GM19463 (cell line): ENCODE results near the gene HSPB9.
"Not testable (repeated sequence)": the region's sequence is repeated elsewhere in the genome, so short reads cannot be mapped to it uniquely, and the experiment has no call there.

ENCODE experiments used
- ATAC-seq: cut with Tn5 transposase; IDR thresholded peaks from one replicate; pipeline ENCODE4 v1.9.1; 2021; ENCODE audit warnings: mild to moderate bottlenecking, moderate library complexity; ENCODE audit not compliant: unreplicated experiment

Gene HSPB9

DNA sequence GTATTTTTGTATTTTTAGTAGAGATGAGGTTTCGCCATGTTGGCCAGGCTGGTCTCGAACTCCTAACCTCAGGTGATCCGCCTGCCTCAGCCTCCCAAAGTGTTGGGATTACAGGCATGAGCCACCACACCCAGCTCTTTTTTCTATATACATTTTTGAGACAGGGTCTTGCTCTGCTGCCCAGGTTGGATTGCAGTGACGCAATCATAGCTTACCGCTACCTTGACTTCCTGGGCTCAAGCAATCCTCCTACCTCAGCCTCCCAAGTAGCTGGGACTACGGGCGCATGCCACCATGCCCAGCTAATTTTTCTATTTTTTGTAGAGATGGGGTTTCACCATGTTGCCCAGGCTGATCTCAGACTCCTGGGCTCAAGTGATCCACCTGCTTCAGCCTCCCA, 18.1 kb downstream of the HSPB9 start:
- ATAC-seq, result not testable (repeated sequence)

DNA sequence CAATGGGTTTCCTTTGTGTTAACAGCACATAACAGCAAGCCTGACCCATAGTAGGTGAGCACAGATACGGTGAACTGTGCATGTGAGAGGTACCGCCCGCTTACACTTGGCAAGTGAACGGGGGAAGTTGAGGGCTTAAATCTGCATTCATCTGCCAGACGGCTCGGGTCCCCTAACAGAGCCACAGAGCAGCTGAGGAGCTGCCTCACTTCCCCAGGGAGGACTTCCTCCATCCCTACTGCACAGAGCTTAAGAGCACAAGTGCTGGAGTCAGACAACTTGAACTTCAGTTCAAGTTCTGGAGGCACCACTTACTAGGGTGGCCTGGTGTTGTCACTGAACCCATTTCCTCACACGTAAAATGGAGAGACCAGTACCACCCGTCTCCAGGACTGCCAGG, 18.8 kb downstream of the HSPB9 start:
- ATAC-seq, result no peak

DNA sequence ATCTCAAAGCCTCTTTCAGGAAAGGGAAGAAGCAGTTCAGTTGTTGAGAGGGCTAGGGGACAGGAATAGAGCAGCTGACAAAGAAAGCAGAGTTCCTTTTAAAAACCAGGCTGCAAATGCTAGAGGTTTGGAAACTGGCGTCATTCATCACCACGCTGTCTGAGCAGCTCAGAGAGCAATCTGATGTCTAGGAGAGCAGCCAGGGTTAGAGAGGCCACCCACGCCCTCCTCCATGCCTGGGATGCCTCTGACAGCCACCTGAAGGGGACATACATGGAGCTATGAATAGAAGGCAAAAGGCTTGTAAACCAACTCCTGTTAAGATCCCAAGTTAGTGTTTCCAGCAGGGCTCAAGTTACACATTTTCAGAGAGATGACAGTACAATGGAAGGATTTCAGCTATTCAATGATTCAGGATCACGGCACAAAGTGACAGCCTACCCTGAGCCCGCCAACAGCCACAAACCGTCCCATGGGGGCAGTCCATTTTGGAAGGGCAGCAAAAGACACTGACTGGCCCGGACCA, 19.8 kb downstream of the HSPB9 start:
- ATAC-seq, result no peak

DNA sequence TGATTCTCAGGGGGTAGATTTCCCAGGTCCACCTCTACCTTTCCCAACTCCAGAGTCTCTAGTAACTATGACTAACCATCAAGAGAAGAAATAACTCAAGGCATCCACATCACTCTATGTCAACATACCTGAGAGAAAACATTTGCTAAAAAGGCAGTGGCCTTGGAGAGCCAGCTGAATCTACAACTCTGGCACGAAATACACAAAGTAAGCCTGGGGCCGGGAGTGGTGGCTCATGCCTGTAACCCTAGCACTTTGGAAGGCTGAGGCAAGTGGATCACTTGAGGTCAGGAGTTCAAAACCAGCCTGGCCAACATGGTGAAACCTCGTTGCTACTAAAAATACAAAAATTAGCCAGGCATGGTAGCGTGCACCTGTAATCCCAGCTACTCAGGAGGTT, 20.5 kb downstream of the HSPB9 start:
- ATAC-seq, result not testable (repeated sequence)

DNA sequence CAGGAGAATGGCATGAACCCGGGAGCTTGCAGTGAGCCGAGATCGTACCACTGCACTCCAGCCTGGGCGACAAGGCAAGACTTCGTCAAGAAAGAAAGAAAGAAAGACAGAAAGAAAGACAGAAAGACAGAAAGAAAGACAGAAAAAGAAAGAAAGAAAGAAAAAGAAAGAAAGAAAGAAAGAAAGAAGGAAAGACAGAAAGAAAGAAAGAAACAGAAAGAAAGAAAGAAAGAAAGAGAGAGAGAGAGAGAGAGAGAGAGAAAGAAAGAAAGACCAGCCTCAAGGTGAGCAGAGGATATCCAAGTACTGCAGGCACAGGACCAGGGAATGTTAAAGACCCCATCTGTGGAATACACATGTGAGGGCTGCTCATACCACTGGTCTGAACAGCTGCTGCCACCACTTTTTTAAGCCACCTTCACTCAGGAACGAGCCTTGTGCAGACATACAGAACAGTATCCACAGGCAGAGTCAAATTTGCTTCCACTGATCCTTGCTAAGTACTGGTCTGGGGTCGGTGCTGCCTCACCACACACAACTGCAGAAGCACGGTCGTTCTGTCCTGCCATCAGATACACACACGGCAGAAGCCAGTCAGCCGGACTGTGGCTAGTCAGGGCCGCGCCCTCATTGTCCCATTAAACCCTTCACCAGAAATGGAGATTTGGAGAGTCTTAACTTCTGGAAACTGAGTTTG, 24.5 kb downstream of the HSPB9 start:
- no peak for ATAC-seq

DNA sequence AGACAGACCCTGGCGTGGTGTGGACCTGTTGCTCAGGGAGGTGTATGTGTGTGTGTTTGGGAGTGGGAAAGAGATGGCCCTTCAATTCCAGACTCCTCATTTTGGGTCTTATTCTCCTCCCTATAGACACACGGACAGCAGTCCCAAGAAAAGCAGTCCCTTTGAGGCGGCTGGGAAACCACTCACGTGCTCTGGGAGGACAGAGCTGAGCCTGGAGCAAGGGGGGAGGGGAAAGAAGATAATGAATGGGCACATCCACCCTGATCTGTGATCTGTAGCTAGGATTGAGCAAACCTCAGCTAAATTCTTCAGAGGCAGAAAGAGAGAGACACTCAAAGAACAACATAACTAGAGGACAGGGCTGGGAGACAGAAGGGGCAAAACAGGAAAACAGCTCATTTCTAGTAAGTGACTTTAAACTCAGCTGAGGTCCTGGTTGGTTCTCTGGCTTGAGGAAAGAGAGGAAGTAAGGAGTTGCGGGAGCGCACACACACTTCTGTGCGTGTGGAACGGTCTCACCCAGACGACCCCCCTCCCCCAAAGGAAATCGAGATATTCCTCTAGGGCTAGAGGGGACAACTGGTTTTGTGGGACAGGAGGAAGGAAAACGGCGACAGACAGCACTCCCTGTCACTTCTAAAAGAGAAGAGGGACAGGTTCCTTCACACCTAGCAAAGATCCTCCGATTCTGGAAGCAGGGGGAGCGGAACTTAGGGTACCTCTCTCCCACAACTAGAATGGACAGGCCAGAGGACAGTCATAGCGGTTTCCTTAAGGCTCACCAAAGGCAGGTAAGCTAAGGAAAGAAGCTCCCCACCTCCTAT, 31.5 kb downstream of the HSPB9 start:
- no peak for ATAC-seq

DNA sequence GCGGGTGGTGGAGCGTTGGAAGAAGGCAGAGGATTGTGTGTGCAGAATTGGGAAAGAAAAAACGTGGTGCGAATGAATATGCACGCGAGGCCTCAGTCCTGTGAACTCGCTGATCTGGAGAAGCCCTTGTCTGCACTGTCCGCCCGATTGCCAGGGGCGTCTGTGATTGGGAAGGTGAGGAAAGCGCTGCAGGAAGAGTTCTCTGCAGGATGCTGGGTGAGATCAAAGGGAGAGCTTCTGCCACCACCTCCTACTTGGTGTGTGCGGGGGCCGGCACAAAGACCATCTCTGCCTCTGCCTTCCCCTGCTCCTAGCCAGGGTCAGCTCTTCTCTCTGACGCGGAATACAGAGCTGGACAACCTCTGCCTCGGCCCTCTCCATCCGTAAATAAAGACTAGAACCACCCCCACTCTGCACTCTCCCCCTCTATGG, 33.0 kb downstream of the HSPB9 start:
- no peak for ATAC-seq

DNA sequence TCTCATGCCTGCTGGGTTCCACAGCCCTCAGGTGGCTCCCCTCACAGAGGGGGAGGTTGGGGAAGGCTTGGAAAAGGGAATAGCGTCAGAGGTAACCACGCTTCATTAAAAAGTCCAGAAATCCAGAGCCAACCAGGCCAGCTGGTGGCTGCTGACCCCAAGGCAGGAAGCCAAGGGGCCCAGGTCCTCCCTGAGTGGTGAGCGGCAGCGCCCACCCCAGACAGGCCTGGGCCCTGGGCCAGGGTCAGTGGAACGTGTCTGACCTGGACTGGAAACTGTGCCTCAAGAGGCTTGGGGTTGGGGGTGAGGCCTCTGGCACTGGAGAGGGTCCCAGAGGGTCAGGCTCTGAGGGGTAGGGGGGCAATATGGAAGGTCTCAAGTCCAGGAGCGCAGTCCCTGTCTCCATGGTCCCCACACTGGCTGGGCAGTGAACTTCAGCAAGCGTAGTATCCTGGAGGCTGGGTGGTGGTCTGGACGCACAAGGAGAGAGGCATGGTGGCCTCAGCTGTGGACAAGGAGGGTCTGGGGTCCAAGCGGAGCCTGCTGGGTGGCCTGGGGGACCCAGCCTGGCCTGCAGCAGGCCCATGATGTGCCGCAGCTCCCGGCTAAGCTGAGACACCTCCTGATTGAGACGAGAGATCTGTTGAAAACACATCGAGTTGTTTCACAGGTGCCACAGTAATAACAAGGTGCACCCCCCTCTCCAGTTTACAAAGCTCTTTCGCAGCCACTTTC, 37.4 kb downstream of the HSPB9 start:
- ATAC-seq, result no peak

DNA sequence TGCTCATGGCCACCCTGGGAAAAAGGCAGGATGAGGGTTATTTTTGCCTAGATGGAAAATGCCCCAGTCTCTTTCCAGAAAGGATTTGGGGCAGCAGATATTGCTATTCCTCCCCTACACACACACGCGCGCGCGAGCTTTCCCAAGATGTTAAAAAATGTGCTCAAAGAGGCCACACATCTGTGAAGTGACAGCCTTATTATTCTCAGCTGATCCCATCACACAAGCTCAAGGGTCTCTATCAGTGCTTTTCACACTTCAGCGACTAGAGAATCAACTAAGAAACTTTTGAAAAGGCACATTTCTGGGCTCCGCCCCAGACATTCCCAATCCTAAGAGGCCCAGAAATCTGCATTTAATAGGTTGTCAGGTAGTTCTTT, 37.9 kb downstream of the HSPB9 start:
- ATAC-seq, result no peak

DNA sequence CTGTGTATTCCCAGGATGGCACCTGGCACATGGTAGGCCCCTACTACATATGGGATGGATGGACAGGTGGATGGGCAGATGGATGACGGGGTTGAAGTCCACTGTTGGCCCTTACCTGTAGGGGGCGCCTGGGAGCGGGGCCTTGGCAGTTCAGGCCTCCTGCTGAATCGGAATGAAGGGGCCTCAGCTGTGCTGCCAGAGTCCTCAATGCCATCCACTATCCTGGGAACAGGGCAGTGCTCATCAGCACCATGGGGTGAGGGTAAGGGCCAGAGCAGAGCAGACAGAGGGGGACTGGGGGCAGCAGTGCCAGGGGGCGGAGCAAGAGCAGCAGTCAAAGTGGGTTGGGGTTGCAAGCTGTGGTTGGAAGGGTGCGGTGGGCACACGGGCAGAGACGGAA, 40.5 kb downstream of the HSPB9 start:
- no peak for ATAC-seq

DNA sequence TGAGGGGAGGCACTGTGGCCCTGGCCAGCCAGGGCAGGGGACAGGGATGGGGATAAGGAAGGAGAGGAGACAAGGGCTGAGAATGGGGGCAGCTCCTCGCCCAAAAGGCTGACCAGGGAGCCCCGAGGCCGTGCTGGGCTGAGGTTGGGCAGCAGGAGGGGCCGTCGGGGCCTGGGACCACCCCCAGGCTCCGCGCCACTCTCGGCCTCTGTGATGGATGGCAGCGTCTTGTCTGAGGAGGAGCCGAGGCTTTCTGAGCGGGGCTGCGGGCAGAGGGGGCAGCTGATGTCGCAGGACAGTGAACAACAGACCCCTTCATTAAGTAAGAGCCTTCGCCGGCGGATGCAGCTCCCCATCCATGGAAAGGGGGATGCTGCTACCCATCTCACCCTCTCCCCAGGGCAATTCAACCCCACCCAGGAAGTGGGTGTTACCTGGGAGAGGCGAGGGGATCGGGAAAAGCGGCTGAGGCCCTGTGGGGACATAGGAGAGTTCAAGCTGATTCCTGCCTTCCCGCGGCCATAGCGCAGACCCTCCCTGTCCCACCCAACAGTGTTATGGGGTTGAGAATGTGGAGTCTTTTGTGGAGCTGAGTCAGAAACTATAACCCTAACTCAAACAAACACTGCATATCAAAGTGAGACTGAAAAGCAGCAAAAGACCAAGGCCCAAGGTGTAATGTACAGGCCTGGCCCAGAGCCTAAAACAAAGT, 41.2 kb downstream of the HSPB9 start:
- ATAC-seq, result no peak

DNA sequence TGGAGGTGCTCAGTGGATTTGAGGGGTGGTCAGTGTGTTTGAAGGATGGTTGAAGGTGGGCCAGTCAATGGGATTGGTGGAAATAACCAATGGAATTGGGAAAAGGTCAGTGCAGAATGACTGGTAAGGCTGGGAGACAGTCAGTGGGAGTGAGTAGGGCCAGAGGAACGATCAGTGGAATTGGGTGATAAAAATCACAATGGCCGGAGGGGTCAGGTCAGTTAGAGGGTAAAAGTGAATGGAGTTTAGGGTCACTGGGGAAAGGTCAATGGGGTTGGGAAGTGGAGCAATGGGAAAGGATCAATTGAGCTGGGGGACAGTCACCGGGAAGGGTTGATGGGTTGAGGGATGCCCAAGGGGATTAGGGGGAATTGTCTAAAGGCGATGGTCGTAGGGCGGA, 43.1 kb downstream of the HSPB9 start:
- ATAC-seq, result no peak

DNA sequence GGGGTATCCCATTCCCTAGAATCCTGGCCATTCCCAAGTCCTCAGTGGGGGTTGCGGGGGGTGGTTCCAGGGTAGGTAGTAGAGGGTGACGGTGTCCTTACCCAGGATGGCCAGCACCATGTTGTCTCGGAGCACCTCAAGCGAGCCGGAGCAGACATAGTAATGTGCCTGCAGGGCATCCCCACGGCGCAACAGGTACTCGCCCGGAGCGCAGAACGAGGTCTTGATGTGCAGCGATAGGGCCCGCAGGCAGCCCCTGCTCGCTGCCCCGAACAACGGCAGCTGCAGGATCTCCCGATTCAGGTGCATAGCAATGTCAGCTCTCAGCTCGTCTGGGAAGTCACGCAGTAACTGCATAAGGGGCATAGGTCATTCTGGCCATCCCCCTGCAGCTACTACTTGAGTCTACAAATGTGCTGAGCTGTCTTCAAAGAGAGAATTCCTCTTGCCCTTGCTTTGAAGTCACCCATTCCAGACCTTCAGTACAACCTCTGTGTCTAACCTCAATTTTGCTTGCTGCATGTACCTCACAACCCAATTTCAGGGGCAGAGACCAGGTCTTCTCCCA, 43.7 kb downstream of the HSPB9 start:
- ATAC-seq, result no peak

DNA sequence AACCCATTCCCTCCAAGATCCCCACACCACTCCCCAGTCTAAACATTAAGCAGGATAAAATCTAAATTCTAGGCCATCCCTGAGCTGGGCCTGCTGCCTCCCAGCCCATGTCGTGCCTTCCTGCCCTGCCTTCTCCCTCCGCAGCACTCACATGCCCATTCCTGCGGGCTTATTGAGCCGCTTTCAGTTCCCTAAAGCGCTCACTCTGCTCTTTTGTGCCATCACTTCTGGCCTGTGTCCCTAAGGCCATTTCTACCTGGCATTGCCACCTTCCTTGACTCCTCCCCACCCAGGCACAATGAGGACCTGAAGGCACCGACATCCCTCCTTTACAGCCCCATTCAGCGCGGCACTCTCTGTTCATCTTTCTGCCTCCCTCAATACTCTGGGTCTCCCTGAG, 45.2 kb downstream of the HSPB9 start:
- ATAC-seq, result no peak

DNA sequence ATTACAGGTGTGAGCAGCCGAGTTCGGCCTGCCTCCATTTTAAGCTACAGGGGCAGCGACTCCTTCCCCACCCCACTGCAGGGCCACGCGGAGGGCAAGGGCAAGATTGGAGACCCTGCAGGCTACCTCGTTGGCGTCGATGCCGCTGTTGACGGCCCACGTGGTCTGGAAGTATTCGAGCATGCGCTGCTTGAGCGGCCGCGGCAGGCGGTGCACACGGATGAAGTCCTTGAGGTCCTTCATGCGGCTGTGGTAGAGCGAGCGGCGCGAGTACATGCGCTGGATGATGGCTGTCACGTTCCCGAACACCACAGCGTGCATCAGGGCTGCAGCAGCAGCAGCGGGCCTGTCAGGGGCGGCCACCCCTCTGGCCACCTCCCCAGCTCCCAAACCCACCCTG, 46.7 kb downstream of the HSPB9 start:
- no peak for ATAC-seq

DNA sequence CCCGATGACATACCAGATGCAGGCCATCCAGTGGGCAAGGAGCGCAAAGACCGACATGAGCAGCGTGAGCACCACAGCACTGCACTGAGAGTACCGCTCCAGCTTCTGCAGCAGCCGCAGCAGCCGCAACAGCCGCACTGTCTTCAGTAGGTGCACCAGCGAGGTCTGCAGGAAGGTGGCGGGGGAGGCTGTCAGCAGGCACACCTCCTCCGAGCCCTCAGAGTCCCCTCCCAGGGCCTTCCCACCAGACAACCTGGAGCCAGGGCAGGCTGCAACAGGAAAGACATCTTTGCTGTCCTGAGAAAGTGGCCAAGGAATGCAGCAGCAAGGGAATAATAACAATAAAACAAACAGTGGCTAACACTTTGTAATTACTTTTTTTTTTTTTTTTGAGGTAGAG, 49.2 kb downstream of the HSPB9 start:
- ATAC-seq, result no peak
